GM12873 (cell line): Measurements from ENCODE around the gene CCDC7.

Experiments
- TF ChIP-seq, protein P1 (sequence below): IDR thresholded peaks from 2 replicates; pipeline ENCODE4 v1.5.1; 2012; ENCODE audit warnings: low read depth, mild to moderate bottlenecking, moderate library complexity, low read length, control low read depth; ENCODE audit not compliant: insufficient read depth; ENCODE audit errors: missing control alignments

The CCDC7 gene

GRCh38 chr10:32786968-32787367 is 341.0 kb downstream of the CCDC7 start:
- TF ChIP-seq, protein P1, sequence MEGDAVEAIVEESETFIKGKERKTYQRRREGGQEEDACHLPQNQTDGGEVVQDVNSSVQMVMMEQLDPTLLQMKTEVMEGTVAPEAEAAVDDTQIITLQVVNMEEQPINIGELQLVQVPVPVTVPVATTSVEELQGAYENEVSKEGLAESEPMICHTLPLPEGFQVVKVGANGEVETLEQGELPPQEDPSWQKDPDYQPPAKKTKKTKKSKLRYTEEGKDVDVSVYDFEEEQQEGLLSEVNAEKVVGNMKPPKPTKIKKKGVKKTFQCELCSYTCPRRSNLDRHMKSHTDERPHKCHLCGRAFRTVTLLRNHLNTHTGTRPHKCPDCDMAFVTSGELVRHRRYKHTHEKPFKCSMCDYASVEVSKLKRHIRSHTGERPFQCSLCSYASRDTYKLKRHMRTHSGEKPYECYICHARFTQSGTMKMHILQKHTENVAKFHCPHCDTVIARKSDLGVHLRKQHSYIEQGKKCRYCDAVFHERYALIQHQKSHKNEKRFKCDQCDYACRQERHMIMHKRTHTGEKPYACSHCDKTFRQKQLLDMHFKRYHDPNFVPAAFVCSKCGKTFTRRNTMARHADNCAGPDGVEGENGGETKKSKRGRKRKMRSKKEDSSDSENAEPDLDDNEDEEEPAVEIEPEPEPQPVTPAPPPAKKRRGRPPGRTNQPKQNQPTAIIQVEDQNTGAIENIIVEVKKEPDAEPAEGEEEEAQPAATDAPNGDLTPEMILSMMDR = no peak

GRCh38 chr10:32787690-32788284 is 341.8 kb downstream of the CCDC7 start:
- TF ChIP-seq, protein P1 = no peak

DNA sequence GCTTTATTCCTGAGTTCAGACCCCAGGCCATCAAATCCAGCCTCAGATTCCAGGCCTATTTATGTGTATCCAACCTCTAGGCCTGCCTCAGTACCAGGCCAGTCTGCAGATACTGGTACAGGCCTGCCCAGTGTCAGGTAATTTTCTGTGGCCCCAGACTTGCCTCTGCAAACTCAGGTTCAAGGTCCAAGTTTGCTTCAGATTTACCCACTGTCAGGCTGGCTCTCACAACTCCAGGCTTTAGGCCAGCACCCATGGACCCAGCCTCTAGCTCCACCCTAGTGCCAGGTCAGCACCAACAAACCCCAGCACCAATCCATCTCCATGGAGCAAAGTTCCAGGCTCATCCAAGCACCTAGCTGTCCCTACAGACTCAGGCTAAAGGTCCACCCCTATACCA is 342.4 kb downstream of the CCDC7 start:
- TF ChIP-seq, protein P1 = no peak

GRCh38 chr10:32790483-32790882 is 344.5 kb downstream of the CCDC7 start:
- TF ChIP-seq, protein P1 = no peak

- TF ChIP-seq, protein P1 = no peak
These were observed 347.1 kb downstream of the CCDC7 start for GRCh38 chr10:32793033-32793432.

- TF ChIP-seq, protein P1 = peak; percentile 56
These were observed 349.8 kb downstream of the CCDC7 start for GRCh38 chr10:32795598-32796183.

- TF ChIP-seq, protein P1 = peak; percentile 11
These were observed 351.5 kb downstream of the CCDC7 start for GRCh38 chr10:32797393-32797792.
